T47D (cell line): Measurements from ENCODE around the gene PPP1R9B.

ENCODE experiments used
- DNase-seq, 2 experiments: peaks; one replicate each; pipeline versions ENCODE4 v3.0.0 to v3.0.0-alpha.2; 2011 to 2012; ENCODE audit warnings: low read depth in 1 of 2, low spot score in 1 of 2
- JUND ChIP-seq: IDR thresholded peaks from 2 replicates; pipeline ENCODE4 v1.6.1; 2012; ENCODE audit warnings: low read depth
- in situ Hi-C: cut with HindIII; loops from 2 replicates; pipeline ENCODE4 v1.10.0; 2016; ENCODE audit warnings: low sequenced_read_pairs, low pct_unique_long_range_greater_than_20kb

Gene PPP1R9B

DNA sequence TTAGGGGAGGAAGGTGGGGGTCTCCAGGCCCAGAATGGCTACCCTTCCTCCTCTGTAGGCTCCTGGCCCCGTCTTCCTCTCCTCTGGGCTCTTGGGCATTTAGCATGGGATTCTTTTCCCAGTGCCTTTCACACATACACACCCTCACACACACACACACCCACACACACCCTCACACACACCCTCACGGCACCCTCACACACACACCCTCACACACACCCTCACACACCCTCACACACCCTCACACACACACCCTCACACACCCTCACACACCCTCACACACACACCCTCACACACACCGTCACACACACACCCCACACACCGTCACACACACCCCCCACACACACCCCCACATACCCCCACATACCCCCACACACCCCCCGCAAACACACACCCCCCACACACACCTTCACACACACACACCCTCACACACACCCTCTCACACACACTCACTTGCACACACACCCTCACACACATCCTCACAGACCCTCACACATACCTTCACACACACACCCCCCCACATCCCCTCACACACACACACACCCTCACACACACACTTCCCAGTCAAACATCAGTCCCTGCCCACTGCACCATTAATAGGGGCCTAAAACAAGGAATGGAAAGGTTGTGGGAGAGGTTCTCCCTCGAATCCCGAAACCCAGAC is 16.2 kb upstream of the PPP1R9B start:
- in situ Hi-C loops: no loop called here
- DNase-seq: no peak
- no peak for TF ChIP-seq JUND

DNA sequence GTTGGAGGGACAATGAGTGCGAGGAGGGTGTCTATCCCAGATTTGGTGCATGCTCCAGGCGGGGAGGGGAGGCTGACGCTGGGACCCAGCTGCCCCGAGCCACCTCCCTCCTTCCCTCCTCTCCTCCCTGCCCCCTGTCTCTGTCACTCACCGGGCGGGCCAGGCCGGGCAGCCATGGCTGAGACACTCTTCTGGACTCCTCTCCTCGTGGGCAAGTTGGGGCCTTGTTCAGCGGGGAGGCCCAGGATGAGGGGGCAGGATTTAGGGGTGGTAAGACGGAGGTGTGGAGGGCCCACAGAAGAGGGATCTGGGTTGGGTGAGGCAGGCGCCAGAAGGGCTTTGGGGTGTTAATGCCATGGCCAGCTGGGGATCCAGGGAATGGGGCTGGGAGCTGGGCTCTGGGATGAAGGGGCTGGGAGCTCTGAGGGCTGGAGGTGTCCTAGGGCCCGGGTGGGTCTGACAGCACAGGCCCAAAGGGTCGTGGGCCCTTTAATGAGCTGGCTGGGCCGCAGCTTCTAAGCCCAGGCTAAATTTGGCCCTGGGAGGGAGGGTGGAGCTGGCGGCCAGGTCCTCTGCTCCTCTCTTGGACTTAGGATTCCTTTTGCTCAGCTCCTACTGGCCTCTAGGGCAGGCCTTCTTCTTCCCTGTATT is 15.5 kb upstream of the PPP1R9B start, which contains the start of gene SGCA:
TSS of gene SGCA (plus strand) at position 139 of the 651 bp plus-strand sequence. CDS start at position 175, 36 bp downstream.
- in situ Hi-C loops: no loop called here
- no peak for DNase-seq
- no peak for TF ChIP-seq JUND

DNA sequence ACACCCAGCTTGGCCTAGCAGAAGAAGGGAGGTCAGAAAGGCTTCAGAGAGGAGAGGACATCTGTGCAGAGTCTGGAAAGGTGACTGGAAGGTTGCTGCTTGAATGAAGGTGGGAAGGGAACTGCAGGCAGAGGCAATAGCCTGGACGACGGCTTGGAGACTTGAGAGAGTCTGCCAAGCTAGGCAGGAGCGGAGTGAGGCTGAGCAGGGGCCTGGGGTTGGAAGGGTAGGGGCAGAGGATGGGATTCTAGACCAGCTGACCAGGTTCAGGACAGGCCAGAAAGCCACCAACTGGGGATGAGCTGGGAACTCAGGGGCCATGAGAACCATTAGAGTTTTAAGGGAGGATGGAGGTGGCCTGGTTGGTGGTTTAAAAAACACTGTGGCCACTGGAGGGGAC is 15.0 kb upstream of the PPP1R9B start:
- TF ChIP-seq JUND: no peak
- in situ Hi-C loops: no loop called here
- DNase-seq: no peak

DNA sequence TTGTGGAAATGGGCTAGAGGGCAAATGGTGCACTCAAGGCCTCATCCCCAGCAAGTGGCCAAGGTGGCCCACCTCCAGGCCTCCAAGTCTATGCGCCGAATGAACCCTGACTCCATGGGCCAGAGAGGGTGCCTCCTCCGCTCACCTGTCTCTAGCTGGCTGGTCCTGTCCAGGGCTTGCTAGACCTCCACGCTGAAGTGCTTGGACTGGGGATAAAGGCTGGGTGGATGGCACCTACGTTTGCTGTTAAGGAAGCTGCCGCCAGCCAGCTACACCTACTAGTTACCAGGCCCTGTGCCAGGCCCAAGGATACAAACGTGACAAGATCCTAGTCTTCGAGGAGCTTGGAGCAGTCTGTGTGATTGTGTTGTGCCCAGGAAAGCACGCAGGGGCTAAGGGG is 14.6 kb upstream of the PPP1R9B start:
- in situ Hi-C loops: no loop called here
- no peak for TF ChIP-seq JUND
- no peak for DNase-seq

DNA sequence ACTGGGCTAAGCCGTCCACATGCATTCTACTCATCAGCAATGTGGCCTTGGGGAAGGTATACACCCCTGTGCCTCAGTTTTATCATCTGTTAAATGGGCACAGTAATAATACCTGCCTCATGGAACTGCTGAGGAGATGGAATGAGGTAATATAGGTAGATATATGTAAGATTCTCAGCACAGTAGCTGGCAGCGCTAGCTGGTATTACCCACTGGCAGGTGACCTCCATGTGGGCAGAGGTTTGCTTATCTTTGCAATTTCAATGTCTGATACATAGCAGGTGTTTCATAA is 14.2 kb upstream of the PPP1R9B start:
- in situ Hi-C loops: no loop called here
- no peak for DNase-seq
- no peak for TF ChIP-seq JUND

DNA sequence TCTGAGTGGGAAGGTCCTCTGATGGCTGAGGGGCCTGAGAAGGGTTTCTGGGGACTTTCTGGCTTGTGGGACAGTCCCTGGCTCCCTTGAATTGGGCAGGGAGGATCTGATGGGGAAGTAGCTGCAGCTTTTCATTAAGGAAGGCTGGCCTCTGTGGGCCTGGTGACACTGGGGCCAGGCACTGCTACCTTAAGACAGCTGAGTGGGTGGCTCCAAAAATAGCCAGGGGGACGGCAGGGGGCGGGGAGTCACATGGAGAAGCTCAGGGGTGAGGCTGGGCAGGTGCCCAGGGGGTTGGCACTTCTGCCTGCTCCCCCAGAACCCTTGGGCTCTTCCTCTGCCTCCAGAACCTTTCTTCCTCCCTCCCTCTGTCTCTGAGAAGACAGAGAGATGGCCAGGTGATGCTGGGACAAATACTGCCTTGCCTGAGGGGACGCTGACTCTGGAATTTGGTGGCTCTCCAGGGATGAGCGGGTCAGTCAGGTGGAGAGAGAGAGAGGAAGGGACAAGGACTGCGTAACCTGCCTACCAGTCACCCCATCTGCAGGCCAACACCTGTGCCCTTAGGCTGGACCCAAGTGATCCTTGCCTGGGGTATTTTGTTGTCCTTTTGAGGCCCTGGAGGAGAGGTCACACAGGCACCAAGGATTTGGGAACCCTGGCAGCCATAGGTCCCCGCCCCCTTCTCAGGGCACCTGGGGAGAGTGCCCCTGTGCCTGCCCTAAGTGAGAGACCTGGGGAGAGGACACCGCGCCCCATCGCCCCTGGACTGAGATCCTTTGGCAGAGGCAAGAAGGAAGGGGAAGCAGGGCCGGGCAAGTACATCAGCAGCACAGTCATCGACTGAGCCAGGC is 13.6 kb upstream of the PPP1R9B start:
- DNase-seq: peak in 1 of 2 experiments; percentile 66
- TF ChIP-seq JUND: no peak
- in situ Hi-C loops: no loop called here

DNA sequence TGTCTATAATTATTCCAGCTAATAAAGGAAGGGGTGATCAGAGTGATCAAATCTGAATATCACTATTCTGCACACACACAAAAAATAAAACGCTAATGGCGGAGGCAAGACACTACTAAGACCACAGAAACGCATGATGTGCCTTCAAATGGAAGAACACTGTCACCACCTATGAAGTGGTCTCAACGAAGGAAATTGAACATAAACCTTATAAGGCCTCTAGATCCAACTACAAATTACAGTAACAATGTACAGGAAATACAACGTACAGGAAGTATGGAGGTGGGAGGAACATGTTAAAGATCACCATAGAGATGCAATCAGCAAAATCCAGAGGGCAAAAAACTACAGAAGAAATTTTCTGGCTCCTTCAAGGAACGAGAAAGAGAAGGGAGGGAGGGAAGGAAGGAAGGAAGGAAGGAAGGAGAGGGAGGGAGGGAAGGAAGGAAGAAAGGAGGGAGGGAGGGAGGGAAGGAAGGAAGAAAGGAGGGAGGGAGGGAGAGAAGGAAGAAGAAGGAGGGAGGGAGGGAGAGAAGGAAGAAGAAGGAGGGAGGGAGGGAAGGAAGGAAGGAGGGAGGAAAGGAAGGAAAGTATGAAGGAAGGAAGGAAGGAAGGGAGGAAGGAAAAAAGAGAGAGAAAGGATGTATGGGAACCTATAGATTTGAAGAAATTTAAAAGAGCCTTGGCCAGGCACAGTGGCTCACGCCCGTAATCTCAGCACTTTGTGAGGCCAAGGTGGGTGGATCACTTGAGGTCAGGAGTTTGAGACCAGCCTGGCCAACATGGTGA is 12.2 kb upstream of the PPP1R9B start:
- in situ Hi-C loops: no loop called here
- no peak for DNase-seq
- TF ChIP-seq JUND: no peak

DNA sequence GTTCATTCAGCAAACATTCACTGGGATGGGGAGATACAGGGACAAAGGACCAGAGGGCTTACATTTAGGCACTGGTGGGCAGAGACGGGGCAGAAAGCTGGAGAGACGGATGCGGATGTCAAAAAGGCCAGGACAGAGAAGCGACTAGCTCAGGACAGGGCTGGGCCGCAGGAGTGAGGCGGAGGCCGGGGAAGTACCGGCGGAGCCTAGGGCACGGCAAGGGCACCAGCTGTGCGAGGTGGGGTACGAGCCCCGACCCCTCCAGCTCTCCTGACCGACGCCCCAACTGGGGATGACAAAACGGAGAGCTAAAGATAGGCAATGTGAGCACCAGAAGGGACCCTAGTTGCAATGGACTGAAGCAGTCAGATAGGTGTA is 11.4 kb upstream of the PPP1R9B start:
- DNase-seq: no peak
- in situ Hi-C loops: no loop called here

DNA sequence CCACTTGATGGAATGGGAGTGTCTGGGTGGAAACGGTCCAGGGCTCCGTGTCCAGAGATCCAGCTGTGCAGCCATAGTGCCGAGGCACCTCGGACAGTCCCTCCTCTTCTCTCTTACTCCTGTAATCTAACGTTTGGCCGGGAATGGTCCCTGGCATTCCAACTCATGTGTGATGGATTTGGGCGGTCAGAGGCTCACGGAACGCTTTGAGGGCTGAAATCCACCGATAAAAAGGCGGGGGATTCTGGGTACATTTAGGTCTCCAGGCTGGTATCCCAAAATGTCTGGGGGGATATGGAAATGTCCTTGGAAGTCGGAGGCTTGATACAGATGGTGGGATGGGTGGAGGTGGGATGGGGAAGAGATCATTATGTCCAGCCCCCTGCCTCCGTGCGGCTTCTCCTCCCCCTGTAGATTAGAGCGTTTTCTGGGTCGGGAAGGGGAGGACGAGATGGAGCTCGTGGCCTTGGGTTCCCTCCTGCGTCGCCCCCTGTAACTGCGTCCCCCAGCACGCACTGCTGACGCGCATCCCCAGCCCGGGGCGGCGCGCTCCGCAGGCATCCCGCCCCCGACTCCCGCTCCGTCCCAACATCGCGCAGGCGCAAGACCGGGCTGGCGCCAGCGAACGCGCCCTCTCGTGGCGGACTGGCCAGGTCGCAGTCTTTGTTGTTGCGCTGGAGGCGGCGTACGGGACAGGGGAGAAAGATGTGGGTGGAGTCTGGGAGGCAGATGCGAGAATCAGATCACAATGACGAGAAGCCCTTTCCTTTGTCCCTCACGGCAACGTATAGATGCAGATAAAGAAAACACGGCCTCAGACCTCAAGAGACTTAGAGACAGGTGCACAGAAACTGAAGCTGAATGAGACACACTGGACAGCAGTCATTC is 10.8 kb upstream of the PPP1R9B start:
- no peak for TF ChIP-seq JUND
- in situ Hi-C loops: no loop called here
- peak; percentile 93 to 100 for DNase-seq

More for the DNA sequence above, 11.4 kb upstream of the PPP1R9B start:
- TF ChIP-seq JUND: no peak

DNA sequence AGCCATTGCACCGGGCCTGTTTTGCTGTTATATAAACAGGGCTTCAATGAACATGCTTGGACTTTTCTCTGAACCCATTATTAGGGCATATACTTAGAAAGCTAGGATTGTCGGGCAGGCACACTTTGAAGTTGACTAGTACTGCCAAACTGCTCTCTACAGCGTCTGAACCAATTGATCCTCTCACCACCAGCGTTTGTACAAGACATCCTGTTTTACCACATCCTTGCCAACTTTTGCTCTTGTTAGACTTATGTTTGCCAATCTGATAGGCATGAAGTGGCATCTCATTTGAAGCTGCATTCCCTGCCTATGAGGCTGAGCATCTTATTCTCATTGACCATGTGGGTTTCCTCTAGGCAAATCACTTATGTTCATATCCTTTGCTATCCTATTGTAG is 7.4 kb upstream of the PPP1R9B start:
- peak in 1 of 2 experiments; percentile 86 for DNase-seq
- in situ Hi-C loops: no loop called here
- no peak for TF ChIP-seq JUND

DNA sequence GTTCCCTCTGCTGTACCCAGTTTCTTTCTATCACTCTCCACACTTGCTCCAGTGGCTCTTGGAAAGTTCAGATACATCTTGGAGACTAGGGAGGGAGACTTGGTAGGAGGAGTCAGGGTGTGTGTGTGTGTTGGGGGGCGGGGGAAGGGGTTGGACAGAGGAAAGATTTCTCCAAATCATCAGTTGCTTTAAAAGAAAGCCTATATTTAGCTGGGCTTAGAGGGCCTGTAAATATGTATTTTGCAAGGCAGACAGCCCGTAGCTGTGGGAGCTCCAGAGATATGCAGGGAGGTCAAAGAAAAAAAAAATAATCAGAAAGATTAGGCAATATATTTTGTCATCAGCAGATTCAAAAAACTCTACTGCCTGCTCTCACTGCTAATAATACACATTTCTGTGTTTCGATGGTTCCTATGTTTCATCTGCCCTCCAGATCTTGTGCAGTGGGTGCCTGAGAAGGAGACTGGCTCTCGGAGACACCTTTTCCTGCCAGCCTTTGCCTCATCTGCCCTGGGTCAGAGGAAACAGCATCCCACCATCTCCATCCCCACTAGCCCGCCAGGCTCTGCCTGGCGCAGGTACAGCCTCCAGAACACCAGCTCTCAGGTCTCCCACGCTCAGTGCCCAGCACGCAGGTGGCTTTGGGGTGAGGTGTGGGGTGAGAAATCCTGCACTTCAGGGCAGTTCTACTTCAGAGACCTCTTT is 4.8 kb upstream of the PPP1R9B start:
- in situ Hi-C loops: no loop called here
- TF ChIP-seq JUND: no peak
- DNase-seq: no peak
